Measurements from ENCODE around the gene TRABD2B. TPM values are rescaled to one million over a fixed set of nuclear protein-coding genes. Genes with fewer than 3 reads are reported as not detected.

The TRABD2B gene
- total and polyA plus RNA-seq, 2 of the 4 experiments (the other 2 are of a cell fraction), result not detected

- Histone ChIP-seq H3K27me3 (ENCODE audit: control insufficient read depth, insufficient read depth, low read length) (no peaks in the 10 kb centered on the region), H2AK5ac (ENCODE audit: low read depth, low read length) (no peak overlapping the region), H3K27ac (ENCODE audit: insufficient read depth, low read length) (no peak overlapping the region), H3K9ac (ENCODE audit: low read depth, low read length) (no peak overlapping the region), H2BK5ac (ENCODE audit: low read depth, low read length, poor library complexity, severe bottlenecking) (no peak overlapping the region), H4K20me1 (ENCODE audit: insufficient read depth, low read length) (no peaks in the 10 kb centered on the region), H3K18ac (ENCODE audit: low read depth, low read length) (no peak overlapping the region), H2BK120ac (ENCODE audit: low read depth, low read length) (no peak overlapping the region), H4K5ac (ENCODE audit: low read depth, low read length) (no peak overlapping the region), H2AK9ac (replicated peaks; ENCODE audit: low read depth, low read length, poor library complexity) (no peak overlapping the region), H3K36me3 (ENCODE audit: control insufficient read depth, insufficient read depth, low read length) (no peaks in the 10 kb centered on the region), H3K23ac (ENCODE audit: low read depth, low read length) (no peak overlapping the region), H3K9me3 (ENCODE audit: control insufficient read depth, insufficient read depth, low read length) (no peaks in the 10 kb centered on the region), H3K56ac (ENCODE audit: extremely low read depth, insufficient read depth, low read length) (no peak overlapping the region), H2BK20ac (ENCODE audit: low read depth, low read length) (no peak overlapping the region), H2AFZ (replicated peaks; ENCODE audit: low read length, poor library complexity) (no peak overlapping the region), H4K8ac (ENCODE audit: low read depth in 2 of 2, low read length in 2 of 2) (no peak overlapping the region), H3K14ac (replicated peaks; ENCODE audit: low read depth, low read length) (no peak overlapping the region), H3K4me1 (ENCODE audit: control insufficient read depth, insufficient read depth, low read length) (no peaks in the 10 kb centered on the region), H3K4me3 (ENCODE audit: insufficient read depth, low read depth, low read length) (no peak overlapping the region), H4K91ac (ENCODE audit: insufficient read depth, low read depth, low read length) (no peak overlapping the region), H3K79me1 (ENCODE audit: low read depth in 1 of 2, low read length in 2 of 2) (no peaks in the 10 kb centered on the region), H3K9me1 (ENCODE audit: insufficient read depth, low read length) (no peaks in the 10 kb centered on the region), H3K4me2 (ENCODE audit: low read depth, low read length) (no peak overlapping the region), H3K4ac (ENCODE audit: low read depth, low read length) (no peak overlapping the region), H2BK15ac (ENCODE audit: low read depth, low read length) (no peak overlapping the region)
- in situ Hi-C loops (cut with MboI; ENCODE audit: low sequenced_read_pairs), result no loop called here
- TF ChIP-seq MXI1 (IDR thresholded peaks at IDR 0.05; ENCODE audit: borderline replicate concordance, low read depth, low read length), result no peak
- TF ChIP-seq BHLHE40 (IDR thresholded peaks at IDR 0.05; ENCODE audit: low read depth, low read length), result no peak
- no peak for TF ChIP-seq CTCF (conservative IDR thresholded peaks at IDR 0.05; ENCODE audit: low read depth, low read length)
- no peak for TF ChIP-seq SMC3 (IDR thresholded peaks at IDR 0.05; ENCODE audit: low read depth, low read length)
- no TSS peak for BruUV-seq (replicated peaks)
- intact Hi-C loops (cut with micrococcal nuclease), result no loop called here
- ATAC-seq (ENCODE audit: low read depth) (no peak), DNase-seq (no peak)
- POLR2A ChIA-PET (ENCODE audit: unreplicated experiment), result no interaction called here
- dilution Hi-C loops (cut with HindIII; ENCODE audit: low sequenced_read_pairs, unreplicated experiment), result no loop called here
- CTCF ChIA-PET, result no interaction called here
- WGBS, 2 experiments (ENCODE audit: extremely low coverage in 2 of 2, insufficient read length in 1 of 2), result no CpG with 5 or more reads among the region's 4 CpGs
Observed at GRCh38 chr1:47850451-47850850, 146.7 kb downstream of the TRABD2B start.
